HG02938 (cell line): ENCODE measurements around the gene SNU13.
A peak's percentile ranks its signal among the peaks of the same experiment; 100 is the strongest.
"Not testable (repeated sequence)": the region's sequence is repeated elsewhere in the genome, so short reads cannot be mapped to it uniquely, and the experiment has no call there.

Experiments
- ATAC-seq: cut with Tn5 transposase; IDR thresholded peaks from one replicate; pipeline ENCODE4 v1.9.1; 2021; ENCODE audit warnings: mild to moderate bottlenecking, moderate library complexity; ENCODE audit not compliant: unreplicated experiment

SNU13 gene

DNA sequence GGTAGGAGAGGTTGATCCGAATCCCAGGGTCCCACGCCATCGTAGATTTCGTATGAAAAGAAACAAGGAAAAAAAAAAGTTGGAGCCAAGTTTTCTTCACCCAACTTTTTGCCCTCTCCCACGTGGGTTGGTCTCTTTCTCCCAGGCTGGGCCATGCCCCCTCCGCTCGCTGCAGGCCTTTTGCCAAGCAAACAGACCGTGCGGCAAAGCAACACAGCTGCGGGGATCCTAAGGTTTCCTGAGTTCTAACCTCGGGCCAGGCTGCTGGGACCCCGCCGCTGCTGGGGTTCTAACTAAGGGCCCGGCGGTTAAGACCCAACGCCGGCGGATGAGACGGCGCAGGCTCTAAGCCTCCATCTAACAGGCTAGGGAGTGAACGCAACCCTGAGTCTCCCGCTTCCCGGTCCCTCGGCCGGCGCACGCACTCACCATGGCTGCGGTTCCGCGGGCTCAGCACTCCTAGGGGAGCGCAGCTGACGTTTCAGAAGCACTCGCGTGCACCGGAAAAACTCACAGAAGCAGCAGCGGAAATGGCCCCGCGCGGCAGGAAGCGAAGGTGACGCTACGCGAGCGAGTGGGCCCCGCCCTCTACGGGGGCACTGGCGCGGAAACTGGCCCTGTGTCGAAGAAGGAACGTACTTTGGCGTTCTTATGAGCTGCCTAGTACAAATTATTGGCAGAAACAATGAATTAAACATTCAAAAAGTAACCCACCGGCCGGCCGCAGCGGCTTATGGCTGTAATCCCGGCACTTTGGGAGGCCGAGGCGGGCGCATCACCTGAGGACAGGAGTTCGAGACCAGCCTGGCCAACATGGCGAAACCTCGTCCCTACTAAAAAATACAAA lies at the start of gene SNU13:
TSS of gene SNU13 (minus strand) at position 503 of the 847 bp plus-strand sequence. CDS start at position 432, 71 bp downstream.
- peak; percentile 84 for ATAC-seq

DNA sequence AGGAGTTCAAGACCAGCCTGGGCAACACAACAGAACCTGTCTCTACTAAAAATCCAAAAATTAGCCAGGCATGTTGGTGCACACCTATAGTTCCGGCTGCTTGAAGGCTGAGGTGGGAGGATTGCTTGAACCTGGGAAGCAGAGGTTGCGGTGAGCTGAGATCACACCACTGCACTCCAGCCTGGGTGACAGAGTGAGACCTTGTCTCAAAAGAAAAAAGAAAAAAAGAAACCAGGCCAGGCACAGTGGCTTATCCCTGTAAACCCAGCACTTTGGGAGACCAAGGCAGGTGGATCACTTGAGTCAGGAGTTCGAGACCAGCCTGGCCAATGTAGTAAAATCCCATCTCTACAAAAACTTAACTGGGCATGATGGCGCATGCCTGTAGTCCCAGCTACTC lies 44.6 kb upstream of the SNU13 start:
- not testable (repeated sequence) for ATAC-seq

DNA sequence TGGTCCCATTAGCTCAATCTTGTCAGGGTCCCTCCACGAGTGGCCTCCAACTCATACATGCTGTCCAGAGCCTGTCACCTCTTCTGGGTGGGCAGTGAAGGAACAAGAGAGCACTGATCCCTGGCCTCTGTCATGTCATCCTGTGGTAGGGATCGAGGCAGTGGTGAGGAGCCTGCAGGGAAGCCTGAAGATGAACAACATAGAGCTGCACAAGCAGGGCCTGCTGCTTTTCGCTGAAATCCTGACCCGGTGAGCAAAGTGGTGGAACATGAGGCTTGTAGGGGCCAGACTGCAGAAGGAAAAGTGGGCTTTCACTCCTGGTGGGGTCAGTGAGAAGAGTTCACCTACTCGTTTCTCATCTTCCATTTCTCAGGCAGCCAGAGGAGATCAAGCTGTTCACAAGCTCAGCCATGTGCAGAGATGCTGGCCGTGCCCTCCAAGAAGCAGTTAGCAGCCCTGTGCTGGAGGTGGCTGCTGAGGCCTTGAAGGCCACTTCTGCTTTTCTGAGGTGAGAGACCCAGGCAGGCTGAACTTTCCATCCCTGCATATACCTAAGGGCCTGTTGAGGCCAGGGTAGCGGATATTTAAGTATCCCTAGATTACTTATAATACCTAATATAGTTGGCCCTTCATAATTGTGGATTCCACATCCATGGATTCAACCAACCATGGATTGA lies 43.6 kb upstream of the SNU13 start:
- ATAC-seq, result no peak

DNA sequence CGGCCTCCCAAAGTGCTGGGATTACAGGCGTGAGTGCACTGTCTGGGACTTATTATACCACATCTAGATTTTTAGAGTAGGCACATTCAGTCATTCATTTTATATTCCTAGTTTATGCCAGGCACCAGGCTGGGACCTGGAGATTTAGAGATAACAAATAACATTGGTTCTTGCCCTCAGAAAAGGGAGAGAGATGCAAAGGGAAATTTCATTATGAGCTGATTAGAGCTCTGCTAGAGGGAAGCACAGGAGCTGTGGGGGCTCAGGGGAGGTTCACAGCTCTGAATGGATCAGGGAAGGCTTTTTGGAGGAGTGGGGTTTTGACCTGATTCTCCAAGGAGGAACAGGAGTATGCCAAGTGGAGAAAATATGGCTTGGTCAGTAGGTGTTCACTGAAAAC lies 42.9 kb upstream of the SNU13 start:
- no peak for ATAC-seq

DNA sequence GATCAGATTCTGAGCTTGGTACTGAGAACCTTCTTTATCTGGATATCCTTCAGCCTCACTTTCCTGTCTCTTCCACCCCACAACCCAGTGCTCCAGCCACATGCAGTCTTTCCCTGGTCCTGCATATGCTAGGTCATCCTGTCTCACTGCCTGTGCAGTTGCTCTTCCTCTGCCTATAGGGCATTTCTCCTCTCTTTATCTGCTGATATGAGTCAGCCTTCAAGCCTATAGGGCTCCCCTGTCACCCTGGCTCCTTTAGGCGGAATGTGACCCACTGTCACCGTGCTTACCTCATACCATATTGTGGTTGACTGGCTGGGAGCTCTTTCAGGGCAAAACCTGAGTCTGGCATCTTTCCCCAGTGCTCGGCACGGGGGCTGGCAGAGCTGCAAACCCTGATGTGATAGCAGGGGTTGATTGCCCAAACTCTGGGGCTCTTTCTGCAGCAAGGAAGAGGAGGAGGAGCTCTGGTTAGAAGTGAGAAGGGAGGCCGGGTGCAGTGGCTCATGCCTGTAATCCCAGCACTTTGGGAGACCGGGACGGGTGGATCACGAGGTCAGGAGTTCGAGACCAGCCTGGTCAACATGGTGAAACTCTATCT lies 36.9 kb upstream of the SNU13 start:
- ATAC-seq, result no peak

DNA sequence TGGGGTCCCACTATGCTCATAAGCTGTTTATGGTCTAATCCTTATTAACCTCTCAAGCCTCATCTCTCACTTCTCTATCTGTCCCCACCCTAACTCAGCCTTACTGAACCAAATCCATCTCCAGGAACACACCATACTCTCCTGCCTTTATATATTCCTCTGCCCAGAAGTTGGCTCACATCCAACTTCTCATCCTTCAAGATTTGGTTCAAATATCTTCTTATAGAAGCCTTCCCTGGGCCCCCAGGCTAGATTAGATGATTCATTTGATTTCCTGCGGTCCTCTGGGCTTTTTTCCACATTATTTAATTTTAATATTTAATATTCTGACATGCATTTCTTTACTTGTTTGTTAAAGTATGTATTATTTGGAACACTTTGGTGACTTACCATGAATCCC lies 33.8 kb upstream of the SNU13 start:
- ATAC-seq, result no peak

DNA sequence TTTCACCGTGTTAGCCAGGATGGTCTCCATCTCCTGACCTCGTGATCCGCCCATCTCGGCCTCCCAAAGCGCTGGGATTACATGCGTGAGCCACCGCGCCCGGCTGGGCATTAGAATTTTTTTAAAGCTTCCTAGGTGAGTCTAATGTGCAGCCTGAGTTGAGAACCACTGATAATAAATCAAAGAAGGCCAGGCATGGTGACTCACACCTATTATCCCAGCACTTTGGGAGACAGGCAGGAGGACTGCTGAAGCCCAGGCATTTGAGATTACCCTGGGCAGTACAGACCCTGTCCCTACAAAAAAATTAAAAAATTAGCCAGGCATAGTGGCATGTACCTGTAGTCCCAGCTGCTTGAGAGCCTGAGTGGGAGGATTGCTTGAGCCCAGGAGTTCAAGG lies 24.3 kb upstream of the SNU13 start:
- ATAC-seq, result no peak

DNA sequence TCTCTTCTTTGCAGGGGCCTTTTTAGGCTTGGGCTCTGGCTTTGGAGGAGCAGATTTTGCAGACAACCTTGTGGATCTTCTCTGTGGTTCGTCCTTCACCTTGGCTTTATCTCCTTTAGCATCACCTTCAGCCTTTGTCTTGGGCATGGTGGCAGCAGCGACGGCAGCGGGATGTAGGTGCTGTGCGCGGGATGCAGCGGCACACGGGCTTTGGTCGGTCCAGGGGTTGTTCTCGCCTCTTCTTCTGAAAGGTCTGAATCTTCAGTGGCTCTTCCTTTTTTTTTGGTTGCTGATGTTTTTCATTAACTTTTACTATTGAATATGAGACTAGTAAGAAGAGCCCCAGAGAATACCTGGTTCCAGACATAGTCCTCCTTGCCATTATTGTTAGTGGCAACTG lies 20.7 kb upstream of the SNU13 start:
- ATAC-seq, result no peak

DNA sequence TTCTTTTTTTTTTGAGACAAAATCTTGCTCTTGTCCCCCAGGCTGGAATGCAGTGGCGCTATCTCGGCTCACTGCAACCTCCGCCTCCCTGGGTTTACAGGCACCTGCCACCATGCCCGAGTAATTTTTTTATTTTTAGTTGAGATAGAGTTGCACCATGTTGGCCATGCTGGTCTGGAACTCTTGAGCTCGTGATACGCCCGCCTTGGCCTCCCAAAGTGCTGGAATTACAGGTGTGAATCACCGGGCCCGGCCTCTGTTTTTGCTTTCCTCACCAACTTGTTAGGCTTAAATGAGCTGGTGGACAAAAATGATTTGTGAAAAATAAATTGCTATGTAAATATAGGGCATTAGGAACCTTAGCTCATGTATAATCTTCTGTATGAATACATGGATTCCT lies 14.1 kb upstream of the SNU13 start:
- ATAC-seq, result no peak

DNA sequence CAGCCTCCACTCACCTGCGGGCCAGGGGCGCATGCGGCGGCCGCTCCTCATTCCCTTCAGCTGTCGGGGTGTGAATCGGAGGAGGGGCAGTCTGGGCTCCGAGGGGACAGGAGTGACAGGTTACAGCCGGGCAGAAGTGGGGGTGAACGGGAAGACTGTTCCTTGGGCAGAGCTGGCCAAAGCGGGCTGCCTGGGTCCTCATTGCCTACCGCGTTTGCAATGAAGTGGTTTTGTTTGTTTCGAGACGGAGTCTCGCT lies 11.4 kb upstream of the SNU13 start:
- no peak for ATAC-seq

DNA sequence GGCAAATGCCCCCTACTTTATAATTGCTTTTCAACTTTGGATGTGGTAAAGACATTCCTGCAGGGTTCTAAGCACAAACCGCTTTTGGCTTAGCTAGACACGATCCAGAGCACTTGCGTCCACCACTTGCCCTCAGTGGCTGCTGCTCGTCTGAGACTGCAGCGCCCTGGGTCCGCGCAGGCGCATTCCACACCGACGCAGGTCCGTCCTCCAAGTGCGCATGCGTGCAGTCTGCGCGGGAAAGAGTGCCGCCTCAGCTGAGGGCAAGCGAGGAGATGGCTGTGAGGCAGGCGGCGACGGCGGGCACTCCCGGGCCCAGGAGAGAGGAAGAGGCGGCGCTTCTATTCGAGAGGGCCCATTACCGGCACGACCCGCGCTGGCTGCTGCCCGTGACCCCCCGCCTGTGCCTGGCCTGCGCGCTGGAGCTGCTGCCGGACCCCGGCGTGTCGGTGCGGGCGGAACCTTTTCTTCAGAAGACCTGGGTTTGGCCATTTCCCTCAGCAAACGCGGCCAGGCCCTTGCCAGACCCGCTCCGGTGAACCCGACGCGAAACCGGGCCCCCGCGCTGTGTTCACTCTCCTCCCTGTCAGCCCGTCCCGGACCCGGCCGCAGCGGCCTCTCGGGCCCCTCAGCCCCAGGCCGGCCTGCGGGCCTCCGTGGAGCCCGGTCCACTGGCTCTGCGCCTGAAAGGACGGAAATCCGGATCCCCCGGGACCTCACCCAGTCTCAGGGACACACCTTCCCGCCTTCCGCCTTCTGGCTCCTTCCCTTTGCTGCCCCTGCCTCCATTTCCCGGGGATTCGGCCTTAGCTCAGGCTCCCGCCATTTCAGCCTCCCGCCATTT lies 10.8 kb upstream of the SNU13 start, which contains the start of gene MEI1:
TSS of gene MEI1 (plus strand) at position 240 of the 844 bp plus-strand sequence. CDS start at position 276, 36 bp downstream.
- no peak for ATAC-seq

DNA sequence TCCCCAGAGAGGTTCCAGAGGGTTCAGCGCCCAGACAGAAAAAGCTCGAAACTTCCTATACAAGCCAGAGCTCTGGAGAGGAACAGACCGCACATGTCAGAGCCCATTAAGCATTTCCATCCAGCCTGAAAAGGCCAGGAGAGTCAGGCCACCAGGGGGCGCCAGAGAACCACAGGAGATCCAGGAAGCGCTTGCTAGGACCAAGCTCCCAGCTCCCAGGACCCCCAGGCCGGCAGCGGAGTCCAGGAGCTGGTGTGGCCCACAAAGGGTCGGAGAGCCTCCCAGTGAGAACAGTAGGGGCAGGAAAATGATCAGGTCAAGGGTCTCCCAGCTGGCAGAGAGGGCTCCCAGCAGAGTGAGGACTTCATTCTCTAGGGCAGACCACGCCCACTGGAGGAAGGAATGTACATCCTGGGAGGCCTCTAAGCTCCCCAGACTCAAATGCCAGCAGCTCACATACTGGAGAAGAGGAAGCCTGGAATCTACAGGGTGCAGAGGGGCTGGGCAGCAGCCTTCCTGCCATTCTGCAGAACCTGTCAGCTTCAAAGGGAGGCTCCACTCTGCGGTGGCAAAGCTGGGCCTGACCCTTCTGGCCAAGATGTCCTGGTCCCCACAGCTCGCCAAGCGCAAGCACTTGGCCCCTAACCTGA lies 8.6 kb upstream of the SNU13 start:
- no peak for ATAC-seq

DNA sequence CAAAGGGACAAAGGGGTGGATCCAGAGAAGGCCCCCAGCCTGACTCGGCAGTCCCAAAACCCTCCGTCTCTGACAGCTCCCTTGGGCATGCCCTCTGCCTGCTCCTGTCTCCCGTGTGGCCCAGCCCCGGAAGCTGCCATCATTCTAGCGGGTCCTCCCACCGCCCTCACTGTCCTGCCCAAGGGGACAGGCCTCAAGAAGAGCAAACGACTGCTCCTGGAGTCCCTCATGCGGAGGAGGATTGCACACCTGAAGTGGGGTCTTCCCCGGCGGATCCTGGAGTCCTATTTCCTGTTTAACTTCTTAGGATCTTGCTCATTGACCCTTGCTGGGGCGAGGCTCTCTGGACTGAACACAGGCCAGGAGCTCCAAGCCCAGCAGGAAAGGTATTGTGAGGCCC lies 8.0 kb upstream of the SNU13 start:
- ATAC-seq, result no peak

DNA sequence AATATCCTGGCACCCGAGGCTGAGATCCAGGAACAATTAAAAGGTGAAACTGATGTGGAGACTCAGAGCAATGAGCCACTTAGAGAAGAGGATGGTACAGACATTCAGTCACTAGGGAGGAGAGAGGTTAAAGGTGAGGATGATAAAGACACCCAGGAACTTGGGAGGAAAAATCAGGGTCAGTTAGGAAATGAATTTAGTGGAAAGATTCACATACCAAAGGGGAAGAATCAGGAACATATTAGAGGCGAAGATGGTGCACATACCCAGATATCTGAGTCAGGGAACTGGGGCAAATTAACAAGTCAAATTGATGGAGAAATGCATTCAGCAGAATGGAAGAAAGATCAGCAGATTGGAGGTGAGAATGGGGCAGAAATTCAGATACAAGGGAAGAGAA lies 6.5 kb upstream of the SNU13 start:
- ATAC-seq, result no peak

DNA sequence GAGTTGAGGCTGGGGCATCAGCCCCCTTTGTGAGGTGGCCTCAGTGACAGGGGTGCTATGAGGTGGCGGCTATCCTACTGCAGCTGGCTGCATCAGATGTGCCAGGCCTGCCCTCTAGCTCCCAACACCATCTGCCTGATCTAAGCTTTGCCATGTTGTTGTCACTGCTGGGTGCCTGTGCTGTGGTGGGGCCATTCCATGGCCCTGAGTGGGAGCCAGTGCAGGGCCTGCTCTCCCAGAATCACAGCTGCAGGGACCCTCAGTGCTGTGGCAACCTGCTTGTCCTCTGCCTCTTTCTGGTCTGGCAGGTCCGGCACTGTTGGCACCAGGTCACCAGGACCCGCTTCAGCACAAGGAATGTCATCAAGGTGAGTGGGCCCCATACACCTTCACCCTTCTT lies 1.8 kb upstream of the SNU13 start:
- no peak for ATAC-seq

DNA sequence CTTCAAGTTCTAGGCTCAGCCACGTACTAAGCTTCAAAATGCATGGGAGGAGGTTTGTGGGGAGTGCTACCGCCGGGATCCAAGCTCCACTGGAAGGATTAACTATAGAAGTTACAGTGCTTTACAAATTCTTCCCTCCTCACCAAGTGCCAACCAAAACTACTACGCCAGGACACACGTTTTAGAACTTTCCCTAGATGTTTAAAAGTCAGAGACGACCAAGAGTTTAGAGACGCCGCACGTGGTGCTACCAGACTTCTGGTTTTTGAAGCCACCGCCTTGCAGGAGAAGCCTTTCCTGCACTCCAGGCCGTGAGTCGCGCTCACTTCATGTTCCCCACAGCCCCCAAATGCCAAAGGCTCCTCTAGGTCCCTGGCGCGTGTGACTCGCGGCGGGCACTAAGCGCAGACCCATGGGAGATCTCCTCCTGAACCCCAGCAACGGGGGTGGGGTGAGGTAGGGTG lies 734 bp downstream of the SNU13 start:
- ATAC-seq, result no peak

DNA sequence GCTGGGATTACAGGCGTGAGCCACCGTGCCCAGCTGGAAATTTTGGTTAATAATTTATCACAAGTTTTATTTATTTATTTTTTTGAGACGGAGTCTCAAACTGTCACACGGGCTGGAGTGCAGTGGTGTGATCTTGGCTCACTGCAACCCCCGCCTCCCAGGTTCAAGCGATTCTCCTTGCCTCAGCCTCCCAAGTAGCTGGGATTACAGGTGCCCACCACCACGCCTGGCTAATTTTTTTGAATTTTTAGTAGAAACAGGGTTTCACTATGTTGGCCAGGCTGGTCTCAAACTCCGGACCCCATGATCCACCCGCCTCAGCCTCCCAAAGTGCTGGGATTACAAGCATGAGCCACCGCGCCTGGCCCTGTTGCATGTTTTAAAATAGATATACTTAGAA lies 1.8 kb downstream of the SNU13 start:
- not testable (repeated sequence) for ATAC-seq

DNA sequence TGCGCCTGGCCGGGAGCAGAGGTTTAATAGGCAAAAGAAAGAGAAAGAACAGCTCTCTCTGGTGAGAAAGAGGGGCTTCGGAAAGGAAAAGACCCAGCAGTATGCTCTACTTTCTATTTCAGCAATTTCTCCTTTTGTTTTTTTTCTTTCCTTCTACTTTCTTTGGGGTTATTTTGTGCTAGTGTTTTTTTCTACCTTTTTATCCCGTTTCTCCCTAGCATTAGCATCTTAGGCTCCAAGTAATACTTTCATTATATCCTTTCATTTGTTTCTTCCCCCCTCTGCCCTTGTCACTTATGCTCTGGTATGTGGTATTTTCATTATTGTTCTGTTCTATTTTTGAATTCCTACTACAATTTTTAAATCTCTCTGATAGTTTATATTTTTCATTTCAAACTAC lies 4.5 kb downstream of the SNU13 start:
- no peak for ATAC-seq

DNA sequence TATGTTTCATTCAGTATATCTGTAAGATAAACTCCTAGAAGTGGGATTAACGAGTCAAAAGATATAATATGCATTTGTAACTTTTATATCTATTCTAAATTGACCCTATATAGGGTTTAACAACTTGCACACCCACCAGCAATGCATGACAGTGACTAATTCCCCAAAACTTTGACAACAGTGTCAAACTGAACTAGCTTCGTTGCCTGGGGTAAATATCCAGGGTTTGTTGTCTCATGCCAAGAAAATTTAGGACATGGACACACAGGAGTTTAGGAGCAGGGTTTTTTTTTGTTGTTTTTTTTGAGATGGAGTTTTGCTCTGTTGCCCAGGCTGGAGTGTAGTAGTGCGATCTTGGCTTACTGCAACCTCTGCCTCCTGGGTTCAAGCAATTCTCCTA lies 5.1 kb downstream of the SNU13 start:
- no peak for ATAC-seq

DNA sequence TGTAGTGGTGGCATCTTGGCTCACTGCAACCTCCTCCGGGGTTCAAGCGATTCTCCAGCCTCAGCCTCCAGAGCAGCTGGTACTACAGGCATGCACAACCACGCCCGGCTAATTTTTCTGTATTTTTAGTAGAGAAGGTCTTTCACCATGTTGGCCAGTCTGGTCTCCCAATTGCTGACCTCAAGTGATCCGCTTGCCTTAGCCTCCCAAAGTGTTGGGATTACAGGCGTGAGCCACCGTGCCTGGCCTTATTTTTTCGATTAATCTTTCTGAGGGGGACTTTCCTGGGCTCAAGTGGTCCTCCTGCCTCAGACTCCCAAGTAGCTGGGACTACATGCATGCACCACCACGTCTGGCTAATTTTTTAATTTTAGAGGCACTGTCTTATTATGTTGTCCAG lies 5.6 kb downstream of the SNU13 start:
- ATAC-seq, result no peak
